NB4 (cell line): Measurements from ENCODE around the gene ACSS3.
"Not testable (repeated sequence)": the region's sequence is repeated elsewhere in the genome, so short reads cannot be mapped to it uniquely, and the experiment has no call there.

Source experiments
- DNase-seq: peaks from one replicate; pipeline ENCODE4 v3.0.0; 2010; ENCODE audit warnings: low read depth
- H3K4me3 ChIP-seq: one replicate; pipeline ENCODE4 v1.5.1; 2011; ENCODE audit warnings: mild to moderate bottlenecking, low read depth, low read length, moderate library complexity
- MAX ChIP-seq: IDR thresholded peaks from 2 replicates; pipeline ENCODE4 v1.6.1; 2011; ENCODE audit warnings: low read depth, low read length
- MYC ChIP-seq: IDR thresholded peaks from 2 replicates; pipeline ENCODE4 v1.6.1; 2011; ENCODE audit warnings: low read depth, low read length
- POLR2A ChIP-seq: IDR thresholded peaks from 2 replicates; pipeline ENCODE4 v1.6.1; 2011; ENCODE audit warnings: mild to moderate bottlenecking; ENCODE audit not compliant: insufficient read length; ENCODE audit errors: extremely low read depth
- TF ChIP-seq, protein P1 (sequence below): IDR thresholded peaks from one replicate; pipeline ENCODE4 v1.5.1; 2012; ENCODE audit warnings: low read depth, low read length

ACSS3 gene

DNA sequence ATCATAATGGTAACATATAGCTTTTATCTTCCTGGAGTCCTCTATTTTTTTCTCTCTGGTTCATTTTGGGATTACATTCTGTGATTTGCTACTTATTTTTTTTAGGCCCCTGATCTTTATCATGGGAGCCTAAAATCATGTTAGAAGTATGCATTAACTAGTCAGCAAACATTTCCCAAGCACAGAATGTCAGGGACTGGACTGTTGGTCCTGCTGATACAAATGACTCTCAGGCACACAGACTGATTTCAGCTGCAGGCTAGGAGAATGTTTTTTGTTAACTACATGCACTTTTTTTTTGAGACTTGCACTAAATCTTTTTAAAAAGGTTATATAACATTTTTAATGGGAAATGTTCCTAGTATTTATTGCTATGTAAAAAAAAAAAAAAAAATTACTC, 131.1 kb downstream of the ACSS3 start:
- no peak overlapping the region for H3K4me3 ChIP-seq
- no peak for DNase-seq
- TF ChIP-seq MAX (no peak), MYC (no peak), POLR2A (no peak)
- TF ChIP-seq, protein P1, sequence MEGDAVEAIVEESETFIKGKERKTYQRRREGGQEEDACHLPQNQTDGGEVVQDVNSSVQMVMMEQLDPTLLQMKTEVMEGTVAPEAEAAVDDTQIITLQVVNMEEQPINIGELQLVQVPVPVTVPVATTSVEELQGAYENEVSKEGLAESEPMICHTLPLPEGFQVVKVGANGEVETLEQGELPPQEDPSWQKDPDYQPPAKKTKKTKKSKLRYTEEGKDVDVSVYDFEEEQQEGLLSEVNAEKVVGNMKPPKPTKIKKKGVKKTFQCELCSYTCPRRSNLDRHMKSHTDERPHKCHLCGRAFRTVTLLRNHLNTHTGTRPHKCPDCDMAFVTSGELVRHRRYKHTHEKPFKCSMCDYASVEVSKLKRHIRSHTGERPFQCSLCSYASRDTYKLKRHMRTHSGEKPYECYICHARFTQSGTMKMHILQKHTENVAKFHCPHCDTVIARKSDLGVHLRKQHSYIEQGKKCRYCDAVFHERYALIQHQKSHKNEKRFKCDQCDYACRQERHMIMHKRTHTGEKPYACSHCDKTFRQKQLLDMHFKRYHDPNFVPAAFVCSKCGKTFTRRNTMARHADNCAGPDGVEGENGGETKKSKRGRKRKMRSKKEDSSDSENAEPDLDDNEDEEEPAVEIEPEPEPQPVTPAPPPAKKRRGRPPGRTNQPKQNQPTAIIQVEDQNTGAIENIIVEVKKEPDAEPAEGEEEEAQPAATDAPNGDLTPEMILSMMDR, result no peak

- not testable (repeated sequence) for H3K4me3 ChIP-seq, DNase-seq
These were observed 131.9 kb downstream of the ACSS3 start for GRCh38 chr12:81209772-81210225.

DNA sequence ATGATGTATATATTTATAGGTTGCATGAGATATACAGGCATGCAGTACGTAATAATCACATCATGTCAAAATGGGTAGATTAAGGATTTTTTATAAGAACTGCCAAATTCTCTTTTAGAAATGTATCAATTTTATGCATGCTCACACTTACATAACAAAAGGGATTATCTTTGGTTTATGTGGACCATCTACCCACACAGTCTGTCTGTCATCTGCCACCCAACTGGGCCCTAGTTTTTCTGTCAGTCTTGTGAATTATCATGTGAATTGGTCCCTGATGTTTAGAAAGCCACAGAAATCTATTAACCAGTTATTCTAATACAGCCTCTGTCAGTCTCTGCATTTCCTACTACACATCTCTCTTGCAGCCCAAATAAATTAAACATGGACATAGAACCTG, 133.4 kb downstream of the ACSS3 start:
- no peak for DNase-seq
- TF ChIP-seq MAX (no peak), POLR2A (no peak), MYC (no peak)
- TF ChIP-seq, protein P1, result no peak
- H3K4me3 ChIP-seq, result no peak overlapping the region

DNA sequence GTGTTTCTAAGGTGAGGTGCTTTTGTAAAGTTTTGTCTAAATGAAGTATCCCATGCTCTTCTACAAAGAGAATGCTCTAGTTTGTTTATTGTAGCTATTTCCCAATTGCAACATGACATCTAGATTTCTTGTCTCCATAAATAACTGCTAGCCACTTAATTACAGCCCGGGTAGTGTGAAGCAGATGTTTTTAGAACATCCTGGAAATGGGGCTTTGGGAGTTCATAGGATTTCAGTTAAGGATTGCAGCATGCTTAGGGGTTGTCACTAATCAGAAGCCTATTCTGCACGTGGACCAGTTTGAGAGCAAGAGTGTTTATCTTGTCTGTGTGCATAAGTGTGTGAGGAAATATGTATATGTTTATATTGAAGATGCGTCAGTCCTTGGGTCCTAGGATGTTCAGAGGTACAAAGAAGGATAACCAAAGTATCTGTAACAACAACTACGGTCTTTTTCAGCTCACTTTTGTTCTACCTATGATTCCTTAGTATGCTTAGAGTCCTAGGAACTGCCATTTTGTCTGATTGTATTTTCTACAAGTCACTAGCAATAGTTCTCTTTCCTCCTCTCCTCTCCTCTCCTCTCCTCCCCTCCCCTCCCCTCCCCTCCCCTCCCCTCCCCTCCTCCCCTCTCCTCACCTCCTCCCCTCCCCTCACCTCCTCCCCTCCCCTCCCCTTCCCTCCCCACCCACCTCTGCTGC, 135.3 kb downstream of the ACSS3 start:
- no peak for DNase-seq
- no peak overlapping the region for H3K4me3 ChIP-seq
- TF ChIP-seq, protein P1, result no peak
- TF ChIP-seq MAX (no peak), MYC (no peak), POLR2A (no peak)

DNA sequence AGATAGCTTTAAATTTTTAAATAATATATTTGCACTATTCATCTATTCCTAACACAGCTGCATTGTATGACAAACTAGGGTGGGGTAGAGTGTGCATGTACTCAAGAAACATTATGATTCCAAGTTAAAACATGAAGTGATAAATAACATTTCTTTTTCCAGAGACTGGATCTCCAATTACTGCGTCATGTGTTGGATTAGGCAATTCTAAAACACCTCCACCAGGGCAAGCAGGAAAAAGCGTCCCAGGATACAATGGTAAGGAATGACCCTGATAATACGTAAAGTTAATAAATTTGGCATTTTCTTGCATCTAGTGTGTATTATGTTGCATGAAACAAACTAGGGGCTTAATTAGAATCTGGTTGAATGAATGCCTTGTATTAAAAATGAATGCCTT, 138.9 kb downstream of the ACSS3 start:
- no peak overlapping the region for H3K4me3 ChIP-seq
- no peak for DNase-seq
- no peak for TF ChIP-seq MAX
- TF ChIP-seq MYC, result no peak
- no peak for TF ChIP-seq POLR2A
- TF ChIP-seq, protein P1, result no peak

DNA sequence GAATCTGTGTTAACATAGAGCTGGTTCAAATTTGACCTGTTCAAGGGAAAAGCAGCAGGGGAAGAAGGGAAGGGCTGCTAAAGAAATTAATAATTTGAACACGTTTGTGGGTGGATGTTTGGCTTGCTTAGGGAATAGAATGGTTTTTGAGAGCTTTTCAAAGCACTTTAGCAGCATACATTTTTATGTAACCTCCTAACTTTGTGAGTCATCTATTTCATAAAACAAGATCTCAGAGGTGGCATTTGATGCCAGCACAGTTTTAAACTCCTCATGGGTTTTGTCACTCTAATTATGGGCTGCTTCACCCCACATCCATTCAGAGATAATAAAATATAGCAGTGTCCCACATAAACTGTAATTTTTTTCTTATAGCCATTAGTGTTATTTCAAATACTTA, 143.8 kb downstream of the ACSS3 start:
- no peak overlapping the region for H3K4me3 ChIP-seq
- no peak for DNase-seq
- TF ChIP-seq, protein P1, result no peak
- no peak for TF ChIP-seq POLR2A
- TF ChIP-seq MAX, result no peak
- no peak for TF ChIP-seq MYC
